Globus pallidus (tissue), 1 donor: ENCODE data around the gene SPATA21.

ENCODE experiments used
- DNase-seq: peaks from one replicate; pipeline ENCODE4 v3.0.0-alpha.2; 2015; ENCODE audit warnings: low spot score

SPATA21 gene

DNA sequence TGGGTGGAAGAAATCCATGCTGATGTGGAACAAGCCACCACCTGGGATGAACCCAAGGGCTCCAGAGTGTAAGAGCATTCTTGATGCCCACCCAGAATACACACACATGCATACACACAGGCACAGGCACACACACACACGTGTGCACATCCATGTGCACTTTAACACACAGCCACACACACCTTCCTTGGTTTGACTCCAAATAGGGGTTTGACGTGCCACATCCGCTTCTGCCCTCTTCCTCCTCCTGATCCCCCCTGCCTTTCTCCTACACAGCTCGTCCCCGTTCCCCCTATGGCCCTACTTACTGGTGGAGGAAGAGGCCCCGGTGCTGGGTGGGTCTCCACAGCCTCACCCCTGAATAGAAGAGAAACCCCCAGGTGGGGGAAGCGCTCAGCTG, 16.0 kb downstream of the SPATA21 start:
- DNase-seq, result no peak

DNA sequence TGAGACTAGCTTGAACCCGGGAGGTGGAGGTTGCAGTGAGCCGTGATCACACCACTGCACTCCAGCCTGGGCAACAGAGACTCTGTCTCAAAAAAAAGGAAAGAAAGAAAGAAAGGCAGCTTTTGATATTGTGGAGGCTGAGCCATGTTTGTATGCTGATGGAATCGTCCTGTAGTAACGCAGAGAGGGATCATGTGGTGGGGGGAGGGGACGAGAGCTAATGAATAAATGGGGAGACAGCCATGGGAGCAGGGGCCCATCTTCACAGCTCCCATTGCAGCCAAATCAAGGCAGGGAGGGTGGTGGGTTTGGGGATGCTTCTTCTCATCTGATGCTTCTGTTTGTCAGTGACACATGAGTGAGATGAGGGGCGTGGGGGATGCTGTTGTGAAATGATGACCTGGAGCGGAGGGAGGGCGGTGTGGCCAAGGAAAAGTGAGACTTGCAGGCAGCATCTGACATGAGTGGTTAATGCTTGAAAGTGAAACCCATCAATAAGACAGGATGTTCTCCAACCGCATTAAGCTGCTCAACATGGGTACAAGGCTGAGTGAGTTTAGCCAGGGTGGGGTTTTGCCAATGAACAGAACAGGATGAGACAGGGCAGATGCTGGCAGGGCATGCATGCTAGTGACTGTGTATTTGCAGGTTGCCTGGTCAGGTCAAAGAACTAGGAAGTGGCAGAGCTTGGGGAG, 16.7 kb downstream of the SPATA21 start:
- no peak for DNase-seq

DNA sequence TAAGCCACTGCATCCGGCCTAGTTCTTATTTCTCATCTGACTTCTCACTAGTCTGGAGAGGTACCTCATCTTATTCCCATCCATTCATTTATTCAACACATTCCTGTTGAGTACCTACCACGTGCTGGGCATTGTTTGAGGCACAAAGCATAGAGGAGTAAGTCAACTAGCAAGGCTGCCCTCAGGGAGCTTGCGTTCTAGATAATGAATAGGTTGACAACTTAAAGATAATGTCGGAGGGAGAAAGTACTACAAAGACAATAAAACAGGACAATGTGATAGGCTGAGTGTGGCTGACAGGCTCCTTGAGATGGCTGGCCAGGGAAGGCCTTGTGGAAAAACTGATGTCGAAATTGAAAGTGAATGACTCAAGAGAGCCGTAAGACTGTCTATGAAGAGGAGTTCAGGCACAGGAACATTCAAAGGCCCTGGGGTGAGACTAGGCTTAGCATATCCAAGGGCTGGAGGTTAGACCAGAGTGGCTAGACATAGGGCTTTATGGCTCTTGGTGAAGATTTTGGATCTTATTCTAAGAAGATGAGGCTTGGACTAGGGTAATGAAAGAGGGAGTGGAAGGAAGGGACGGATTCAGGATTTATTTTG, 18.3 kb downstream of the SPATA21 start:
- DNase-seq, result no peak

DNA sequence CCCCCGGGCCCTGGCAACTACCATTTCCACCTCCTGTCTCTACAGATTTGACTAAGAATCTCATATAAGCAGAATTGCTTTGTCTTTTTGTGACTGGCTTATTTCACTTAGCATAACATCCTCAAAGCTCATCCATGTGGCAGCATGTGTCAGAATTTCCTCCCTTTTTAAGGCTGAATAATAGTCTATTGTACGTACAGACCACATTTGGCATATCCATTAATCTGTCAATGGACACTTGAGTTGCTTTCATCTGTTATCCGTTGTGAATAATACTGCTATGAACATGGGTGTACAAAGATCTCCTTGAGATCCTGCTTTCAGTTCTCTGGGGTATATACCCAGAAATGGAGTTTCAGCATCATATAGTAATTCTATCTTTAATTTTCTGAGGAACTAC, 24.0 kb downstream of the SPATA21 start:
- DNase-seq, result no peak

DNA sequence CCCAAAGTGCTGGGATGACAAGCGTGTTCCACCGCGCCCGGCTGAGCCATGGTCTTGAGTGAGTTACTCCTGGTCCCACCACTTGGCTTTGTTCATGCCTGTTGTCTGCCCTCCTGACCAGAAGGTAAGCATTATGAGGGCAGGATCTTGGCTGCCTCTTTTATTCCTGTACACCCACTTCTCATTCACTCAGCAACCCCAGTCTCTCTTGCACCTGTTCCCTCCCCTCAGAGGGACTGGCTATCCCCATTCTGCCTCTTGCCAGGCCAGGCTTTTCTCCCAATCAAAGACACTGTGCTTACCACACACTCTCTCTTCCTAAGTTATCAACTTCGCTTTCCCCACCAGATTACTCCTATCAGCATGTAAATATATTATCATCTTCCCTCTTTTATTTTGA, 26.4 kb downstream of the SPATA21 start:
- no peak for DNase-seq

DNA sequence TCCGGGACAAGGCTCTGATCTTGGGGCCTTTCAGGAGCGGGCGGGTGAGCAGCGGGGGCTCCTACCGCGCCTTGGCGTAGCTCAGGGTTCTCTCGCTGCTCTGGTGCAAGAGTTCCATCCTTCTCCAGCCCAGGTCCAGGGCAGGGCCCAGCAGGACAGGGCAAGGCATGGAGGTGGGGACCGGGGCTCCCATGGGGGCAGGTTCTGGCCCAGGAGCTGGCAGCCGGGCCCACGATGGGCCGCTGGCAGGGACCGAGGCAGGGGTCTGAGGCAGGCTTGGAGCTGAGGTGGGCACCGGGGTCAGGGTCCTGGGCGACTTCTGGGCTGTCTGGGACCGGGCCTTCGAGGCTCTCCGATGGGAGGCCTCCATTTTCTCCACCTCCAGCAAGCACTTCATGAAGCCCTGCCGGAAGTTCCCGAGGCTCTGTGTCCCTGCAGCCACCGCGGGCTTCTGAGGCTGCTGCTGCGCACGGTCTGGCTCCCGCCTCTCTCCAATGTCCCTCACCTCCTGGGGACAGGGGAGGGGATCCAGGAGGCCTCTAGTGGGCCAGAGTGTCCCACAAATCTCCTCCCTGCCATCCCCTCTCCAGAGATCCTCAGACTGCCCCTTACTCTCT, 27.6 kb downstream of the SPATA21 start:
- no peak for DNase-seq

DNA sequence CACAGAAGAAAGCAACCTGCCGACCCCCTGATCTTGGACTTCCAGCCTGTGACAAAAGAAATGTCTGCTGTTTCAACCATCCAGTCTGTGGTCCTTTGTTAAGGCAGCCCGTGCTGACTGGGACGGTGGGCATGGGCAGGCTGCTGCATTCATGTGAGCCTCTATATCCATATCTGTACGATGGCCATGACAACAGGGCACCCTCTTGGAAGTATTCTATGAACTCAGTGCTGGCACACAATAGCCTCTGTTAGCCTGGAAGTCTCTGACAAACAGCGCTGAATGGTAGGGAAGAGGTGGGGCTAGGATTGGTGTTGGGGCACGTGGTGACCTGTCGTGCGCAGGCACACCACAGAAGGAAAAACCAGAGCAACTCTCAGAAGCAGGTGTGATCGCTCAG, 30.4 kb downstream of the SPATA21 start:
- DNase-seq, result no peak

DNA sequence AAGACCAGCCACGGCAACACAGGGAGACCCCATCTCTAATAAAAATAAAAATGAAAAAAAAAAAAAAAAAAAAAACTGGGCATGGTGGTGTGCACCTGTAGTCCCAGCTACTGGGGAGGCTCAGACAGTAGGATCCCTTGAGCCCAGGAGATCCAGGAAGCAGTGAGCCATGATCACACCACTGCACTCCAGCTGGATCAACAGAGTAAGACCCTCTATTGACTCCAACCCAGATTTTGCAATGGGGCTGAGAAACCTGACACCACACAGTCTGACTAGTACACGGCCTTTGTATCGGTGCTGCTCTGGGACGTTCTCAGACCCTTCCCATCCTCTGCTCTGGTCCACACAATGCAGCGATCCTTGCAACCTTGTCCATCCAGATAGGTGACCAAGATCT, 31.8 kb downstream of the SPATA21 start:
- no peak for DNase-seq

DNA sequence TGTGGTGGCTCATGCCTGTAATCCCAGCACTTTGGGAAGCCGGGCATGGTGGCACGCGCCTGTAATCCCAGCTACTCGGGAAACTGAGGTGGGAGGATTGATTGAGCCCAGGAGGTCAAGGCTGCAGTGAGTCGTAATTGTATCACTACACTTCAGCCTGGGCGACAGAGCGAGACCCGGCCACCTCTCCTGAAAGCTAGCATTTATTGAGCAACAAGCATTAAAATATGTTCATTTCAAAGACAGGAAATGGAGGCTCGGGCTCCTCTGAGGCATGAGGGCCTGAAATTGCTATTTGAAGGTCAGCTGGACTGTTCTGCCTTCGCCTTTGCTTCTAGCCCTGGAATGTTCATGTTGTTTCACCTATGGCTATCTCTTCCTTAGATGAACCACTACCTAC, 34.5 kb downstream of the SPATA21 start:
- no peak for DNase-seq

DNA sequence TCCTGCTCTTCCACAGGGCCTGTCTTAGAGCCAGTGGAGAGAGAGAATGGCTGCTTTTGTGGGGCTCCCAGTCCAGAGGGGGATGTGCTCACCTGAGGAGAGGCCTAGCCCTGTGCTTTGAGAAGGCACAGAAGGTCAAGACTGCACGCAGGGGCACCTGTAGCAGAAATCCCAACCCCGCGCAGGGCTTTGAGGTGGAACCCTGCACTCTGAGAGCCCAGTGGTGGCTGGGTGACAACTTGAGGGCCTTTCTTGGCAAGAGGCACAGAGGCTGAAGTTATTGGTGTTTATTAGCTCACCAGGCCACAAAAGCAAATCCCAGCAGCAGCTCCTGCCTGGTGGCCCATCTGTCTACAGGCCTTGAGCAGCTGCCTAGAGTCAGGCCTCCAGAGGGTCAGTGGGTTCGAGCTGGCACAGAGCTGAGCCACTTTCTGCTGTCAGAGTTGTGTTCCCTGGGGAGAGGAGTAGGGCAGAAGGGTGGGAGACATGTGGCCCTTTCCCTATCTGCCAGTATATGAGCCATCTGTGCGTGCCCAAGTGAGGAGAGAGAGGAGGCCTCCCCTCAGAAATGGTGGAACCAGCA, 38.8 kb downstream of the SPATA21 start:
- no peak for DNase-seq

DNA sequence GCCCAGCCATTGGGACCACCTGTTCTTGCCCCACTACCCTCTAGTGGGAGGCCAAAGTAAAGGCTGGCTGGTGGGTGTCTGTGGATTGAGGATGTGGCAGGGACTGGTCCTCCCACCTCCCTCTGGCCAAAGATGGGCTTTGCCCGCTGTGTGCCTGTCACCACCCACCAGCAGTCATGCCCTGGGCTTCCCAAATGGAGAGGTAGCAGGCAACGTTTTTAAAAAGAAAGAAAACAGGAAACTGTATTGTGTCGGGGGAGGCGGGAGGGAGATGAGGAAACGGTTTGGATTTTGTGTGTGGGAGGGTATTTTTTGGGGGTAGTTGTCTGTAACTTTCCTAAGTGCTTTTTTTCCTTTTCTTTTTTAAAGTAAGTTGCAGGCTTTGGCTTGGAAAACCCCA, 40.1 kb downstream of the SPATA21 start:
- no peak for DNase-seq

DNA sequence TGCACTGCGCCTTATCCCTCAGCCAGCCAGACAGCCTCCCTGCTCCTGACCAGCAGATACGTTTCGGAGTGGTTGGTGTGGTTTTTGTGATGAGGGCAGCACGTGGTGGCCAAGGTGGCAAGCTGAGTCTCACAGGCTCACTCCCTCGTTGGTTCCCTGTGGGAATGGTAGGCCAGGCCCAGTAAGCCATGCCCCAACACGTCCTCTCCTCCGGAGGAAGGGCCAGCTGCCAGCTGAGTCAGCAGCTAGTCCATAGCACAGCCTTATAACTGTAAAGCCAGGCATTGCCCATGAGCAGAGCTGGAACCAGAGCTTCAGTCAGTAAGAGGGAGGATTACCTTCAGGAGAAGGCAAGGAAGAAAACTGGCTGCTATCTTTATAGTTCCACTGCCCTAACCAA, 40.6 kb downstream of the SPATA21 start:
- DNase-seq, result no peak

DNA sequence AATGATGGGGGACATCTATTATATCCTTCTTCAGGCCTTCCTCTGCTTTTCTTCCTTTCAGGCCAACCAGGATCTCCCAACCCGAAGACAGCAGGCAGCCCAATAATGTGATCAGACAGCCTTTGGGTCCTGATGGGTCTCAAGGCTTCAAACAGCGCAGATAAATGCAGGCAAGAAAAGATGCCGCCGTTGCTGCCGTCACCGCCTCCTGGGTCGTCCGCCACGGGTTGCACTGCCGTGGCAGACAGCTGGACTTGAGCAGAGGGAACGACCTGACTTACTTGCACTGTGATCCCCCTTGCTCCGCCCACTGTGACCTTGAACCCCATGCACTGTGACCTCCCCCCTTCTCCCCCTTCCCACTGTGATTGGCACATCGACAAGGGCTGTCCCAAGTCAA, 42.2 kb downstream of the SPATA21 start:
- DNase-seq, result no peak

DNA sequence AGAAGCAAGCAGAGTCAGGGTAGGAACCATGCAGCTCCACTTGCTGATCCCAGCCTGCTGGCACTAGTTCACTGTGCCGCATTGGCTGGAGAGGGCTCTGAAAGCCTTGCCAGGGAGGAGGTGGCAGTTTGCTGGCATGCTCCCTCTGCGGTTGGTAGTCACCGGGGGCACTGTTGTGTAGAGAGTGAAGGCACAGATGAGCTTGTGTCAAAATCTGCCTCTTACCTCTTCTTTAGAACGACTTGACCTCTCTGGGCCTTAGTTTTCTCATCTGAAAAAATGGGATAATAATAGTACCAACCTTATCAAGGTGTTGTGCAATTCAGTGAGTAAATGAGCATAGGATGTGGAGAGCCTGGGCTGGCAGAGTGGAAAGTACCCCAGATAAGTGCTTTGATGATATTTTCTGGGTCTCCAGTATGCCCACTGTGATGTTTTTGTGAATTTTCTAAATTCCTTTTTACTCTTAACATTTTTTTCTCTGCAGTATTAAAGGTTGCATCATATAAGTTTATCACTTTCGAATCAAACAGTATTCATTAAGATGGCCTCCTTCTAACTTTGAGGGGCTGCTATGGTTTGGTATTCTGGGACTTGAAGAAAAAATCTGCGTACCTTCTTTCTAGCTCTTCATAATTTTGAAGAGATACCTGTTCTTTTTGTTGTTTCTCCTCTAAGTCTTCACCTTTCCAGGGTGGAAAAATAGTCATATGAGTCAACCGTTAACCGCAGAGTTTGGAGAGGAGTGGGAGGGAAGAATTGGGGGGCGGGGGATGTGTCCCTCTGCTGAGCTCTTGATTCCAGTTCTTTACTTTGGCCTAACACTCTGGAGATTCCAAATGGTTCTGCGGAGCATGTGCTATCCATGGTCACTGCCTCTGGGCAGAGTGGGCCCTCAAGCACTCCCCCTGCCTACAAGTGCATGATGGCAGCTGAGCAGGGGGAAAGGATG, 43.4 kb downstream of the SPATA21 start:
- no peak for DNase-seq

DNA sequence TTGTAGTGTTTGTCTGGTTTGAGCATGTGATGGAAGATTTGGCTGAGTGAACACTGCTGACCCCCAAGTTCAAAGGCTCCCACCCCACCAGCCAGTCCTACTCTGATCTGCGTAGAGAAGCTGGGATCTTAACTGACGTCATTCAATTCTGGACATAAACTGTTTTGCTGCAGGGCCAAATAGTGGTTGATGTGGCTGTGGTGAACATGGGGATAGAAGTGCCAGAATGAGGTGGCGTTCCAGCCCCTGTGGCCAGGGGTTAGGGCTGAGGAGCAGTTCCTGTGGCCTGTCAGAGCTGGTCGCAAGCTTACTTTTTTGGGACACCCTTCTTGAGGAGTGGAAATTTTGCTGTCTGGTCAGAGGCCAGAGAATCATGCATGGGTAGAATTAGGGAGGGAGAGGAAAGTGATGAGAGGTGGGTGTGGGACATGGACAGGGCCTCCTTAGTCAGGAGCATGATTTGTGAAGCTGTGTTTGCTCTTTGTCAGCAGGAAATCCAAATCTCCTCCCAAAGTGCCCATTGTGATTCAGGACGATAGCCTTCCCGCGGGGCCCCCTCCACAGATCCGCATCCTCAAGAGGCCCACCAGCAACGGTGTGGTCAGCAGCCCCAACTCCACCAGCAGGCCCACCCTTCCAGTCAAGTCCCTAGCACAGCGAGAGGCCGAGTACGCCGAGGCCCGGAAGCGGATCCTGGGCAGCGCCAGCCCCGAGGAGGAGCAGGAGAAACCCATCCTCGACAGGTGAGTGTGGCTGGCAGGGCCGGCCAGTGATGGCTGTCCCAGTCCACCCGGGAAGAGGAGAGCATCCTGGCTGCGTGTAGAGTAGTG, 44.3 kb downstream of the SPATA21 start:
- no peak for DNase-seq

DNA sequence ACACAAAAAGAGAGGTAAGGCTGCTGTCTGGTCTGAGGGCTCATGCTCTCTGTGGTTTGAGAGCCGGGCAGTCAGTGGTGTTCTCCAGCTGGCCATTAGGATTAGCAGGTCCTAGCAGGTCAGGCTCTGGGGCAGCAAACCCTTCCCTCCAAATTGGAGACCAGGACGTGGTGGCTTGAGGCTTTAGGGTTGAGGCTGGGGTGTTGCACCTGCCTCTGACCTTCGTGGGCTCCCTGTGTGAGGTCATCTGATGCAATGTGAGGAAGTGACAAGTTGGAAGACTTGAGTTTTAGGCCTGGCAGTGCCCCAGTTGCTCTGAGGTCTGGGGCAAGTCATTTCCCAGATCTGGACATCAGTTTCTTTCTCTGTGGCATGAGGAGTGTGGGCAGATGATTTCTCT, 45.8 kb downstream of the SPATA21 start:
- DNase-seq, result no peak

DNA sequence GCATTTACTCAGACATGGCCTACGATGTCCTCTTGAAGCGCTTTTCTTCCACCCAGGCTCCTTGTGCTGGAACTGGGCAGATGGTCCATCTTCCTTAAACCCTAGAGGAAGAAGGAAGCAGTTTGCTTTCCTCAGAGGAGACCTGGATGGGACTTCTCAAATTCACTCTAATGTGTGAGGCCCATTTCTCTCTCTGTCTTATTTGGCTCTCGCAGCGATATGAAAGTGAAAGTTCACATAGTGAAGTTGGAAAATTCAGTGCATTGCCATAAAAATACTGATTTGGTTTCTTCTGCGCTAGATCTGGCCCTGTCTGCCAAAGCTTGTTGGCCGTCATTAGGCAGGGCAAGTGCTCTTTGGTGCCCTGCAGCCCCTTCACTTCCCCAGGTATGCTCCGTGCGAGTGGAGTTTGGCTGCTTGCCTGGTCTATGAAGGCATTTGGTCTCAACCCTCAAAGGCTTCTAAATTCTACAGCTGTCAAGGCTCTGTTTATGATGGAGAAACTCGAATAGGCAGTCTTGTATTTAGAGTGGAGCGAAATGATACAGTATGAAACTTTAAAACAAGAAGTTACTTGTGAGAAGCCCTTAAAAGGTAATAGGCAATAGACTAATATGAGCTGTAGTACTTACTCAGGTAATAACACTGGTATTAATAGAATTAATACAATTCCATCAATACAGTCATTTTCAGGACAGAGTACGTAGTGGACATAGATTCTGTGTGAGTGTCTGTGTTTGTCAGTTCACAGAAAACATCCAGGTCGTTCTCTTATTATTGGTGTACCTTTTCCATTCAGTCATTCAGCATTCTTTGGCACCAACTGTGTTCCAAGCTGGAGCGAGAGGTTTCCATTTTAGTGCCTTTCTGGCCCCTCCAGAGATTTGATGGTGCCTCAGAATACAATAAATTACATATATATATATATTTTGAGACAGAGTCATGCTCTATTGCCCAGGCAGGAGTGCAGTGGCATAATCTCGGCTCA, 49.7 kb downstream of the SPATA21 start:
- DNase-seq, result no peak

DNA sequence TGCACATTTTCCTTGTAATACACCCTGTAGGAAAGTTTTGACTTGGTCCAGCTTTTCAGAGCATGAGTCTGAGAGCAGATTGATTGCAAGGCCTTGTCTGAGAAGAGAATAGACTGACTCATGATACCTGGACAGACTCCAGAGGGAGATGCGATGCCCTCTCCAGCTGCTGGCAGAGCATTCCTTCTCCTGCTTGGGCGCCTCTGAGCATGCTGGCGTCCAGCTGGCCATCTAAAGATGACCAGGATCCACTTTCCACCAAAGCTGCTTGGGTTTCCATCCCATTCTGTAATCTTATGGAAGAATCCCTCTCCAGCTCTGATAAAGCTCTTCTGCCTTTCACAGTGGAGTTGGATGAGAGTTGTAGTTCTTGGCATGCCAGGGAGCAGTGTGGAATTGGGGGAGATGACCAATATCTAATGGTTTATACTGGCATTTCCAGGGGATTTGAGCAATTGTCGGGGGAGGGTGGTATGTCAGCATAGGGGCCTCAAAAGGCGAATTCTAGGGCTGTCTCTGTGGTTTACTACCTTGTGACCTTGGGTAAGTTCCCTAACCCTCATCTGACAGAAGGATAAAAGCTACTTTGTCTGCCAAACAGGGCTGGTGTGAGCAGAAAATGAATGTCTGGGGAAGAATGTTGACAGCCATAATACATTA, 50.6 kb downstream of the SPATA21 start:
- DNase-seq, result peak; percentile 65

DNA sequence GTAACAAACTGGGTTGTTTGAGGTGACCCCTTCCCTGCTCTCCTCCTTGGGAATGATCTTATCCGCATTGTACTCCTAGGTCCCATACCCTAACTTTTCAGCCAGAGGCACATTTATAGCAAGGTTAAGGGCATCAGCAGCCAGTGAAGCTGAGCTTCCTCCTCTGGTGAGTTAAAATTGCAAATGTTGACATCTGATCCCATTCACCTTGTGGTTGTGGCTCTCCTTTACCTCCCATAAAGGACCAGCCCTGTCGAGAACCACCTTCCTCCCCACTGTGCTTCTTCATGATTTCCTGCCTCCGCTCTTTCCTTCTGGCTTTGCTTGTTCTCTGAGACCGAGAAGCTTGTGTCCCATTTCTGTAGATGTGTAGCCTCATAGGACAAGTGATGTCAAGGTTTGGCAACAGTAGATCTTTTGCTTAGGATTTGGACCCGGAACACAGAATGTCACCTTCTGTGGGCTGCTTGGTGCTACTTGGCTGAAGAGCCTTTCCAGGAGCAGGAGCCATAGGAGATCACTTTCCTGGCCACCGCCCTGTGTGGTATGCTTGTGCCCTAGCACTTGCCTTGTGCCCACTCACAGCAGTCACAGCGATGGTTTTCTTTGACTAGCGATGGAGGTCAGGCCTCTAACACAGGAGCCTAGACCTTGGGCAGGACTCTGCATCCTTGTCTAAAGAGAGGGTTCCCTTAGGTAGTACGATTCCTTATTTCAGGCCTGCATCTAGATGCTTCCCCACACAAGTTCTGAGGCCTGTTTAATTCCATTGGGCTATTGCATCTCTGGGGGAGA, 51.4 kb downstream of the SPATA21 start:
- DNase-seq, result no peak
